Astrocyte (in vitro differentiated cells and primary cell): ENCODE measurements around the gene KRT6A. TPM values are rescaled to one million over a fixed set of nuclear protein-coding genes. Genes with fewer than 3 reads are reported as not detected.

Source experiments
- DNase-seq: peaks from one replicate; pipeline ENCODE4 v3.0.0-alpha.2; 2010; ENCODE audit warnings: low read depth
- FAIRE-seq: peaks from 2 replicates; lab custom pipeline; 2011; peaks lifted over from hg19 to GRCh38; lab: Jason Lieb, UNC
- H2AFZ ChIP-seq: 2 replicates; pipeline ENCODE4 v1.6.0; 2012; ENCODE audit warnings: low read depth, low read length, inconsistent platforms
- H3K27ac ChIP-seq: 2 replicates; pipeline ENCODE4 v1.5.1; 2011; ENCODE audit warnings: low read depth, low read length, inconsistent platforms
- H3K27me3 ChIP-seq: 2 replicates; pipeline ENCODE4 v1.6.0; 2011; ENCODE audit warnings: low read length, inconsistent platforms; ENCODE audit not compliant: insufficient read depth
- H3K36me3 ChIP-seq: 2 replicates; pipeline ENCODE4 v1.5.1; 2011; ENCODE audit warnings: low read length, inconsistent platforms; ENCODE audit not compliant: insufficient read depth
- H3K4me1 ChIP-seq: 2 replicates; pipeline ENCODE4 v1.5.1; 2011; ENCODE audit warnings: low read length, inconsistent platforms; ENCODE audit not compliant: insufficient read depth
- H3K4me2 ChIP-seq: 2 replicates; pipeline ENCODE4 v1.6.0; 2012; ENCODE audit warnings: low read length, inconsistent platforms
- H3K4me3 ChIP-seq: 2 replicates; pipeline ENCODE4 v1.5.1; 2011; ENCODE audit warnings: low read depth, mild to moderate bottlenecking, low read length, inconsistent platforms; ENCODE audit not compliant: insufficient read depth
- H3K79me2 ChIP-seq: 2 replicates; pipeline ENCODE4 v1.6.0; 2012; ENCODE audit warnings: mild to moderate bottlenecking, low read length, inconsistent platforms; ENCODE audit not compliant: insufficient read depth
- H3K9ac ChIP-seq: 2 replicates; pipeline ENCODE4 v1.6.0; 2012; ENCODE audit warnings: mild to moderate bottlenecking, low read length, inconsistent platforms
- H3K9me3 ChIP-seq: 2 replicates; pipeline ENCODE4 v1.5.1; 2012; ENCODE audit warnings: low read depth, mild to moderate bottlenecking, low read length, inconsistent platforms; ENCODE audit not compliant: insufficient read depth
- H4K20me1 ChIP-seq: 2 replicates; pipeline ENCODE4 v1.6.0; 2012; ENCODE audit warnings: low read length, inconsistent platforms; ENCODE audit not compliant: insufficient read depth
- H3K27ac Mint-ChIP-seq: one replicate; pipeline ENCODE4 v1.8.0; 2021; ENCODE audit warnings: mild to moderate bottlenecking, mixed read lengths; ENCODE audit not compliant: unreplicated experiment
- H3K27me3 Mint-ChIP-seq: one replicate; pipeline ENCODE4 v1.8.0; 2021; ENCODE audit warnings: low read depth, mixed read lengths; ENCODE audit not compliant: unreplicated experiment
- H3K36me3 Mint-ChIP-seq: one replicate; pipeline ENCODE4 v1.8.0; 2021; ENCODE audit warnings: low read depth, mixed read lengths; ENCODE audit not compliant: unreplicated experiment
- H3K4me1 Mint-ChIP-seq: one replicate; pipeline ENCODE4 v1.8.0; 2021; ENCODE audit warnings: low read depth, mixed read lengths; ENCODE audit not compliant: unreplicated experiment
- H3K4me3 Mint-ChIP-seq: one replicate; pipeline ENCODE4 v1.8.0; 2021; ENCODE audit warnings: mild to moderate bottlenecking, moderate library complexity, mixed read lengths; ENCODE audit not compliant: unreplicated experiment
- H3K9me3 Mint-ChIP-seq: one replicate; pipeline ENCODE4 v1.8.0; 2021; ENCODE audit warnings: mild to moderate bottlenecking, mixed read lengths; ENCODE audit not compliant: unreplicated experiment
- CTCF ChIP-seq: IDR thresholded peaks from 2 replicates; pipeline ENCODE4 v1.5.1; 2011; ENCODE audit warnings: low read depth, mild to moderate bottlenecking, inconsistent platforms, low read length, moderate library complexity; ENCODE audit not compliant: insufficient read depth
- EZH2 ChIP-seq: IDR thresholded peaks from 2 replicates; pipeline ENCODE4 v1.6.1; 2012; ENCODE audit warnings: mild to moderate bottlenecking, low read length, inconsistent platforms; ENCODE audit not compliant: insufficient read depth
- total RNA-seq: library from RNA; stranded (reverse); gene quantifications from 2 replicates; pipeline ENCODE4 v1.2.1, GENCODE V29; 2021

The KRT6A gene
- total RNA-seq, 1 donor from 2014 or later: 0.95 TPM

GRCh38 chr12:52540531-52540930 lies 47.5 kb upstream of the KRT6A start:
- H3K4me3 Mint-ChIP-seq: no peak overlapping the region
- H3K36me3 Mint-ChIP-seq: no peaks in the 10 kb centered on the region
- Histone ChIP-seq H3K79me2 (no peaks in the 10 kb centered on the region), H2AFZ (no peak overlapping the region), H3K9ac (no peak overlapping the region), H3K4me2 (no peak overlapping the region), H3K9me3 (no peaks in the 10 kb centered on the region), H3K27ac (no peak overlapping the region), H4K20me1 (no peaks in the 10 kb centered on the region), H3K4me3 (no peak overlapping the region), H3K4me1 (no peaks in the 10 kb centered on the region), H3K36me3 (no peaks in the 10 kb centered on the region), H3K27me3 (peaks cover 6% of the 10 kb centered on the region)
- TF ChIP-seq EZH2: no peak
- no peak for TF ChIP-seq CTCF
- H3K27ac Mint-ChIP-seq: no peak overlapping the region
- H3K9me3 Mint-ChIP-seq: peaks cover 3% of the 10 kb centered on the region
- H3K27me3 Mint-ChIP-seq: peaks cover 19% of the 10 kb centered on the region
- DNase-seq (no peak), FAIRE-seq (no peak)
- H3K4me1 Mint-ChIP-seq: peaks cover 14% of the 10 kb centered on the region

GRCh38 chr12:52539821-52540173 lies 46.7 kb upstream of the KRT6A start:
- Histone ChIP-seq H2AFZ (no peak overlapping the region), H3K9ac (no peak overlapping the region), H3K27ac (no peak overlapping the region), H4K20me1 (no peaks in the 10 kb centered on the region), H3K4me2 (no peak overlapping the region), H3K36me3 (no peaks in the 10 kb centered on the region), H3K9me3 (no peaks in the 10 kb centered on the region), H3K4me1 (no peaks in the 10 kb centered on the region), H3K79me2 (no peaks in the 10 kb centered on the region), H3K4me3 (no peak overlapping the region), H3K27me3 (peaks cover 4% of the 10 kb centered on the region)
- Mint-ChIP-seq H3K4me3 (no peak overlapping the region), H3K9me3 (peaks cover 3% of the 10 kb centered on the region), H3K27me3 (peaks cover 15% of the 10 kb centered on the region), H3K4me1 (peaks cover 14% of the 10 kb centered on the region), H3K36me3 (no peaks in the 10 kb centered on the region), H3K27ac (no peak overlapping the region)
- no peak for DNase-seq
- FAIRE-seq: no peak
- TF ChIP-seq CTCF (no peak), EZH2 (no peak)

- peak; percentile 44 for DNase-seq
- Histone ChIP-seq H3K4me1 (no peaks in the 10 kb centered on the region), H3K9ac (no peak overlapping the region), H3K4me3 (no peak overlapping the region), H3K27me3 (peaks cover 4% of the 10 kb centered on the region), H3K27ac (no peak overlapping the region), H3K4me2 (peak overlapping the region; percentile 25), H3K9me3 (no peaks in the 10 kb centered on the region), H3K79me2 (no peaks in the 10 kb centered on the region), H2AFZ (no peak overlapping the region), H4K20me1 (no peaks in the 10 kb centered on the region), H3K36me3 (no peaks in the 10 kb centered on the region)
- Mint-ChIP-seq H3K4me1 (peaks cover 14% of the 10 kb centered on the region), H3K4me3 (no peak overlapping the region), H3K27ac (no peak overlapping the region), H3K9me3 (peaks cover 3% of the 10 kb centered on the region), H3K36me3 (no peaks in the 10 kb centered on the region), H3K27me3 (peaks cover 14% of the 10 kb centered on the region)
- FAIRE-seq: no peak
- TF ChIP-seq CTCF: no peak
- no peak for TF ChIP-seq EZH2
Observed at GRCh38 chr12:52539083-52539820, 46.2 kb upstream of the KRT6A start.
